GM19351 (cell line): ENCODE data around the gene HDAC7.
A peak's percentile ranks its signal among the peaks of the same experiment; 100 is the strongest.

Experiments used
- ATAC-seq: cut with Tn5 transposase; IDR thresholded peaks from one replicate; pipeline ENCODE4 v1.9.1; 2021; ENCODE audit warnings: mild to moderate bottlenecking, moderate library complexity; ENCODE audit not compliant: unreplicated experiment

The HDAC7 gene

GRCh38 chr12:47781479-47782371 lies 38.0 kb downstream of the HDAC7 start:
- ATAC-seq: no peak

GRCh38 chr12:47779943-47780504 lies 39.7 kb downstream of the HDAC7 start:
- ATAC-seq: no peak

GRCh38 chr12:47779301-47779942 lies 40.3 kb downstream of the HDAC7 start:
- ATAC-seq: peak; percentile 89

- no peak for ATAC-seq
These were observed 40.8 kb downstream of the HDAC7 start for GRCh38 chr12:47778881-47779280.

GRCh38 chr12:47777741-47778558 lies 41.8 kb downstream of the HDAC7 start:
- no peak for ATAC-seq

- ATAC-seq: no peak
These were observed 42.6 kb downstream of the HDAC7 start for GRCh38 chr12:47777151-47777550.

GRCh38 chr12:47776471-47777143 lies 43.1 kb downstream of the HDAC7 start:
- ATAC-seq: no peak

- ATAC-seq: no peak
These were observed 44.4 kb downstream of the HDAC7 start for GRCh38 chr12:47775100-47775911.

- ATAC-seq: no peak
These were observed 45.0 kb downstream of the HDAC7 start for GRCh38 chr12:47774663-47775062.

GRCh38 chr12:47773858-47774580 lies 45.7 kb downstream of the HDAC7 start:
- no peak for ATAC-seq

GRCh38 chr12:47773062-47773857 lies 46.4 kb downstream of the HDAC7 start, which contains the start of gene SLC48A1:
Gene SLC48A1 (plus strand): TSS chr12:47773238. CDS start chr12:47773305, 67 bp downstream.
- peak; percentile 83 for ATAC-seq

GRCh38 chr12:47772738-47773061 lies 47.0 kb downstream of the HDAC7 start:
- no peak for ATAC-seq

- ATAC-seq: no peak
These were observed 47.5 kb downstream of the HDAC7 start for GRCh38 chr12:47772094-47772660.

- no peak for ATAC-seq
These were observed 48.4 kb downstream of the HDAC7 start for GRCh38 chr12:47771304-47771703.

- ATAC-seq: no peak
These were observed 49.5 kb downstream of the HDAC7 start for GRCh38 chr12:47770086-47770726.

- ATAC-seq: no peak
These were observed 50.2 kb downstream of the HDAC7 start for GRCh38 chr12:47769234-47770085.
